Uterus (tissue), 4 donors: ENCODE measurements around the gene LRRC8B. TPM values are rescaled to one million over a fixed set of nuclear protein-coding genes. Genes with fewer than 3 reads are reported as not detected.
A peak's percentile ranks its signal among the peaks of the same experiment; 100 is the strongest.

ENCODE experiments used
- DNase-seq, 2 donors: peaks; one replicate each; pipeline ENCODE4 v3.0.0-alpha.2; 2019 to 2020
- H3K27ac ChIP-seq, 2 donors: fragments of 200-600 bp; sonication (generic); 1 replicate in 1 of 2; 2 replicates in 1 of 2; pipeline ENCODE4 v1.5.1; 2016 to 2018
- H3K27me3 ChIP-seq, 2 donors: fragments of 200-600 bp; sonication (generic); one replicate each; pipeline ENCODE4 v1.5.1; 2018 to 2019; ENCODE audit warnings: control low read depth in 1 of 2
- H3K36me3 ChIP-seq, 2 donors: fragments of 200-600 bp; sonication (generic); one replicate each; pipeline ENCODE4 v1.5.1; 2019; ENCODE audit warnings: control low read depth in 1 of 2
- H3K4me1 ChIP-seq, 2 donors: fragments of 200-600 bp; sonication (generic); one replicate each; pipeline ENCODE4 v1.5.1; 2018 to 2019; ENCODE audit warnings: control low read depth in 1 of 2
- H3K4me3 ChIP-seq, 2 donors: fragments of 200-600 bp; sonication (generic); 1 replicate in 1 of 2; 2 replicates in 1 of 2; pipeline ENCODE4 v1.5.1; 2018 to 2019; ENCODE audit warnings: mild to moderate bottlenecking in 1 of 2
- H3K9me3 ChIP-seq, 2 donors: fragments of 200-600 bp; sonication (generic); one replicate each; pipeline ENCODE4 v1.5.1; 2019; ENCODE audit warnings: control low read depth in 1 of 2
- POLR2A ChIP-seq, 2 donors: fragments of 450-650 bp; IDR thresholded peaks; one replicate each; pipeline ENCODE4 v1.6.1; 2016; ENCODE audit warnings: antibody characterized with exemption in 2 of 2, mild to moderate bottlenecking in 1 of 2, moderate library complexity in 1 of 2
- intact Hi-C: fragments of 100-400 bp; cut with DNase I; formaldehyde crosslinking; loops from one replicate; pipeline ENCODE4 v1.15.1; 2023; ENCODE audit warnings: low total_unique reads
- total RNA-seq, 4 donors: library from RNA; depleted of rRNA in 3 of 4; stranded (reverse); fragments of >200 nt in 3 of 4; gene quantifications; one replicate each; pipeline versions ENCODE4 v1.1.0 to v1.2.4, GENCODE V29; 2014 to 2023
- TF ChIP-seq, protein P1 (sequence below), 4 experiments: fragments of 200-600 bp in 2 of 4; fragments of 450-650 bp in 2 of 4; sonication (generic) in 2 of 4; IDR thresholded peaks; one replicate each; pipeline ENCODE4 v1.5.1; 2016 to 2019; ENCODE audit warnings: antibody characterized with exemption in 4 of 4, mild to moderate bottlenecking in 2 of 4, moderate library complexity in 1 of 4
- donor health status: DM: yes; HTN: yes; CAD: no.

Gene LRRC8B
- total RNA-seq, 4 donors from 2014 or later, result 1.0 to 9.8 (median 7.6) TPM

GRCh38 chr1:89545264-89546038 is 20.8 kb downstream of the LRRC8B start:
- TF ChIP-seq, protein P1, sequence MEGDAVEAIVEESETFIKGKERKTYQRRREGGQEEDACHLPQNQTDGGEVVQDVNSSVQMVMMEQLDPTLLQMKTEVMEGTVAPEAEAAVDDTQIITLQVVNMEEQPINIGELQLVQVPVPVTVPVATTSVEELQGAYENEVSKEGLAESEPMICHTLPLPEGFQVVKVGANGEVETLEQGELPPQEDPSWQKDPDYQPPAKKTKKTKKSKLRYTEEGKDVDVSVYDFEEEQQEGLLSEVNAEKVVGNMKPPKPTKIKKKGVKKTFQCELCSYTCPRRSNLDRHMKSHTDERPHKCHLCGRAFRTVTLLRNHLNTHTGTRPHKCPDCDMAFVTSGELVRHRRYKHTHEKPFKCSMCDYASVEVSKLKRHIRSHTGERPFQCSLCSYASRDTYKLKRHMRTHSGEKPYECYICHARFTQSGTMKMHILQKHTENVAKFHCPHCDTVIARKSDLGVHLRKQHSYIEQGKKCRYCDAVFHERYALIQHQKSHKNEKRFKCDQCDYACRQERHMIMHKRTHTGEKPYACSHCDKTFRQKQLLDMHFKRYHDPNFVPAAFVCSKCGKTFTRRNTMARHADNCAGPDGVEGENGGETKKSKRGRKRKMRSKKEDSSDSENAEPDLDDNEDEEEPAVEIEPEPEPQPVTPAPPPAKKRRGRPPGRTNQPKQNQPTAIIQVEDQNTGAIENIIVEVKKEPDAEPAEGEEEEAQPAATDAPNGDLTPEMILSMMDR (IDR thresholded peaks at IDR 0.05), result no peak
- no peaks in the 10 kb centered on the region for H3K36me3 ChIP-seq
- H3K27ac ChIP-seq, result peak overlapping the region in 1 of 2 donors; percentile 33
- H3K4me3 ChIP-seq, result no peak overlapping the region
- intact Hi-C loops, result no loop called here
- H3K4me1 ChIP-seq, result peaks cover 0 to 7% of the 10 kb centered on the region in 2 donors
- H3K27me3 ChIP-seq, result no peaks in the 10 kb centered on the region
- no peak for DNase-seq
- no peaks in the 10 kb centered on the region for H3K9me3 ChIP-seq

GRCh38 chr1:89546082-89546889 is 21.7 kb downstream of the LRRC8B start:
- Histone ChIP-seq H3K27me3 (no peaks in the 10 kb centered on the region), H3K36me3 (no peaks in the 10 kb centered on the region), H3K27ac (peak overlapping the region; percentile 21 to 33), H3K4me1 (peaks cover 0 to 7% of the 10 kb centered on the region in 2 donors), H3K4me3 (no peak overlapping the region), H3K9me3 (no peaks in the 10 kb centered on the region)
- no peak for DNase-seq
- no peak for TF ChIP-seq POLR2A (IDR thresholded peaks at IDR 0.05)
- TF ChIP-seq, protein P1 (IDR thresholded peaks at IDR 0.05), result no peak
- intact Hi-C loops, result no loop called here

- TF ChIP-seq, protein P1 (IDR thresholded peaks at IDR 0.05), result no peak
- TF ChIP-seq POLR2A (IDR thresholded peaks at IDR 0.05), result no peak
- no peak overlapping the region for H3K4me3 ChIP-seq
- intact Hi-C loops, result no loop called here
- peak overlapping the region; percentile 21 to 33 for H3K27ac ChIP-seq
- H3K27me3 ChIP-seq, result no peaks in the 10 kb centered on the region
- DNase-seq, result no peak
- H3K36me3 ChIP-seq, result no peaks in the 10 kb centered on the region
- no peaks in the 10 kb centered on the region for H3K9me3 ChIP-seq
- peaks cover 0 to 7% of the 10 kb centered on the region in 2 donors for H3K4me1 ChIP-seq
Observed at GRCh38 chr1:89546934-89547562, 22.4 kb downstream of the LRRC8B start.

- no peaks in the 10 kb centered on the region for H3K27me3 ChIP-seq
- H3K9me3 ChIP-seq, result no peaks in the 10 kb centered on the region
- H3K36me3 ChIP-seq, result no peaks in the 10 kb centered on the region
- peak overlapping the region; percentile 33 to 48 for H3K27ac ChIP-seq
- intact Hi-C loops, result no loop called here
- peaks cover 0 to 7% of the 10 kb centered on the region in 2 donors for H3K4me1 ChIP-seq
- DNase-seq, result peak; percentile 37 to 60
- H3K4me3 ChIP-seq, result no peak overlapping the region
- no peak for TF ChIP-seq POLR2A (IDR thresholded peaks at IDR 0.05)
- TF ChIP-seq, protein P1 (IDR thresholded peaks at IDR 0.05), result no peak
Observed at GRCh38 chr1:89547563-89548116, 23.0 kb downstream of the LRRC8B start.
